Astrocyte (in vitro differentiated cells and primary cell): ENCODE measurements around the gene SPDYE17.
"Not testable (repeated sequence)": the region's sequence is repeated elsewhere in the genome, so short reads cannot be mapped to it uniquely, and the experiment has no call there.

Experiments used
- CTCF ChIP-seq: IDR thresholded peaks from 2 replicates; pipeline ENCODE4 v1.5.1; 2011; ENCODE audit warnings: low read depth, mild to moderate bottlenecking, inconsistent platforms, low read length, moderate library complexity; ENCODE audit not compliant: insufficient read depth
- EZH2 ChIP-seq: IDR thresholded peaks from 2 replicates; pipeline ENCODE4 v1.6.1; 2012; ENCODE audit warnings: mild to moderate bottlenecking, low read length, inconsistent platforms; ENCODE audit not compliant: insufficient read depth

DNA sequence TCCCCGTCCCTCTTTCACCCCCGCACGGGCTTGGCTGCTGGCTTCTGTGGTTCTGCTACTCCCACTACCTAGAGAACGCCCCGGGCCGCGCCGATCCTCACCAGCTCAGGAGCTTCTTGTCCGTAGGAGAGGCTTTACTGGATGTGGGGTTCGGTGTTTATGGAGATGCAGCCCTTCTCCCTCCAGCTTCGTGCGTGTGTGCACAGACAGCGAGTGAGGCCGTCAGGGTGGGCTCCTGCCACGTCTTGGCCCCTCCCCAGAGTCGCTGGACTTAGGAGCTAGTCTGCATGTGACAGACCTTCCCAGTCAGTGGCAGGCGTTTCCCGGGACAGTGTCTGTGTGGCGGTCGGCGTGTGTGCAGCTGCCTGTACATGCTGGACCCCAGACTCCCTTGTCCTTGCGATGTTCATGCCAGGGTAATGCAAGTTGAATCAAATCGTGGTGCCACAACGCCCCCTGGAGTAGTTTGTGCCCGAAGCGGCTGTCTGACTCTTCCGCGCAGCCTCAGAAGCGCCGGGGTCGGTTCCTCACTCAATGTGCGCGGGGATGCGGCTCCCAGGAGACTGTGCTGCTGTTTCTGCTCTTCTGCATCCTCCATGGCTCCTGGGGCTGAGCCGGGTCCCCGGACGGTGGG is 32.6 kb downstream of the SPDYE17 start:
- TF ChIP-seq CTCF, EZH2: not testable (repeated sequence)
